GM12864 (cell line): ENCODE data around the gene IL32.

Experiments
- DNase-seq: peaks from one replicate; pipeline ENCODE4 v3.0.0-alpha.2; 2011; ENCODE audit warnings: low read depth
- H3K4me3 ChIP-seq: 2 replicates; pipeline ENCODE4 v1.5.1; 2011; ENCODE audit warnings: mild to moderate bottlenecking, low read depth, low read length, control low read depth
- TF ChIP-seq, protein P1 (sequence below): IDR thresholded peaks from 2 replicates; pipeline ENCODE4 v1.5.1; 2011; ENCODE audit warnings: low read depth, mild to moderate bottlenecking, moderate library complexity, low read length, control low read depth, inconsistent platforms; ENCODE audit errors: missing control alignments

Gene IL32

DNA sequence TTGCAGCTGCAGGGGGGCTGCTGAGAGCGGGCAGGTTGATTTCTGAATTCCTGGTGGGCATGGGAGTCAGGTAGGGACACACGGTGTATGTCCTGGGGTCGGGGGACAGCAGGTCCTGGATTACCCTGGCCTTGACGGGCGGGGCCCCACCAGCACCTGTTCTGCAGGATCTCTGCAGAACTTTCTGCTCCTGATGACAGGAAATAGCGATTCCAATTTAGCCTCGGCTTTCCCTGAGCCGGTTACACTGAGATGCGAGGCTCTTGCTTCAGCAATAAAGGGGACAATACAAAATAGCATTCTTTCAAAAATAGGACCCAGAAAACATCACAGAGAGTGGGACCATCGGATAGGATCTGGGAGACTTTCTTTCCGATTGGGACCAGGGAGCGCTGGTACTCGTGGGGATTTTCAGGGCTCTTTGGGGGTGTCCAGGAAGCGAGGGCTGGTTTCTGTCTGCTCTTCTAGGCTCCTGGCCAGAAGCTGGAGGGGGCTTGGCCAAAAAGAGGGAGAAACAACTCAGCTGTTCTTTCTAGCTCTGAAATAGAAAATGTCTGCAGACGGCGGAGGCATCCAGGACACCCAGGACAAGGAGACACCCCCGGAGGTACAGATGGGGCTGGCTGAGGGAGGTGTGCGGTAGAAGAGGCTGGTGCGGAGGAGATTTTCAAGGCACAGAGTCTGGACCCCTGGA is 47.6 kb downstream of the IL32 start:
- TF ChIP-seq, protein P1, sequence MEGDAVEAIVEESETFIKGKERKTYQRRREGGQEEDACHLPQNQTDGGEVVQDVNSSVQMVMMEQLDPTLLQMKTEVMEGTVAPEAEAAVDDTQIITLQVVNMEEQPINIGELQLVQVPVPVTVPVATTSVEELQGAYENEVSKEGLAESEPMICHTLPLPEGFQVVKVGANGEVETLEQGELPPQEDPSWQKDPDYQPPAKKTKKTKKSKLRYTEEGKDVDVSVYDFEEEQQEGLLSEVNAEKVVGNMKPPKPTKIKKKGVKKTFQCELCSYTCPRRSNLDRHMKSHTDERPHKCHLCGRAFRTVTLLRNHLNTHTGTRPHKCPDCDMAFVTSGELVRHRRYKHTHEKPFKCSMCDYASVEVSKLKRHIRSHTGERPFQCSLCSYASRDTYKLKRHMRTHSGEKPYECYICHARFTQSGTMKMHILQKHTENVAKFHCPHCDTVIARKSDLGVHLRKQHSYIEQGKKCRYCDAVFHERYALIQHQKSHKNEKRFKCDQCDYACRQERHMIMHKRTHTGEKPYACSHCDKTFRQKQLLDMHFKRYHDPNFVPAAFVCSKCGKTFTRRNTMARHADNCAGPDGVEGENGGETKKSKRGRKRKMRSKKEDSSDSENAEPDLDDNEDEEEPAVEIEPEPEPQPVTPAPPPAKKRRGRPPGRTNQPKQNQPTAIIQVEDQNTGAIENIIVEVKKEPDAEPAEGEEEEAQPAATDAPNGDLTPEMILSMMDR = no peak

DNA sequence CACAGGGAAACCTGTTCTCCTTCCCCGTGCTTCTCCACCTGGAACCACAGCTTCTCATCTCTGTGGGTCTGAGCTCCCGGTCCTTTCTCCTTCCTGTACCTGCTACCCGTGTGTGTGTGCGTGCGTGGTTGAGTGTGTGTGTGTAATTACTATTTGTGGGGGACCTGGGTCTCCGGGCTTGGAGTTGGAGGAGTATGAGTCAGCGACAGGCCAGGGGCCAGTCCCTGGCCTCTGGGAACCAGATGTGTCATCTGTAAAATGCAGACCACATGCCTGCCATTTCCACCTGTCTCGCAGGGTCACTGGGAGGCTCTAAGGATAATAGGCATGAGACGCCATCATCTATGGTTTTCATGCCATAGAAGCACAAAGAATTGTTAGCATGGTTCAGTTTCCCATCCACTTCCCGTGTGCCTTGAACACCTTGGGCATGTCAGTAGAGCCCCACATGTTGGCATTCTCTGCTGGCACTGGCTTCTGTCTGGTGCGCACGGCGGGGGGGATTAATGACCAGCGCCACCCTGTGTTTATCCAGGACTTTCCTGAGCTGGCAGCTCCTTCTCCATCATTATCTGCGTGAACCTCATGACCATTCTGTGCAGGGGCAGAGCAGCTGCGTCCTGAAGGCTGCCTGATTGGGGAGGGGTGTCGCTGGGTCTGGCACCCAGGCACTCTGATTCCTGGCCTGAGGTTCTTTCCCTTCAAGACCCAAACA is 48.5 kb downstream of the IL32 start:
- TF ChIP-seq, protein P1 = no peak
- no peak for DNase-seq
- no peak overlapping the region for H3K4me3 ChIP-seq

More for the DNA sequence above, 47.6 kb downstream of the IL32 start:
- H3K4me3 ChIP-seq = peak overlapping the region; percentile 52
- no peak for DNase-seq

DNA sequence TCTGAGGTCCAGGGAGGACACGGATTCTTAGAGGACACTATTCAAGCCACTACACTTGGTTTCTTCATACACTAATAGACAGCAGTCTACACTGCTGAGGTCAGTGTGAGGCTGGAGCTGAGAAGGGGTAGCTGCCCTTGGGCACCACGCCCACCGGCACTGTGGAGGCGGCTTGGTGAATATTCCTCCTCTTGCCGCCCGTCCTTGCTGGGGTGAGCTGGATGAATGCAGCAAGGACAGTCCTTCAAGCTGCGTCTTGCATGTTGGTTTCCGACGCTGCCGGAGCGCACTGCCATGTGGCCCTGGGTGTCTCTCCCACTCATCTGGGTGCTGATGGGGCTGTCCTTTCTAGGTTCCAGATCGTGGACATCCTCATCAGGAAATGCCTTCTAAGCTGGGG is 49.6 kb downstream of the IL32 start:
- no peak overlapping the region for H3K4me3 ChIP-seq
- DNase-seq = no peak
- TF ChIP-seq, protein P1 = no peak

DNA sequence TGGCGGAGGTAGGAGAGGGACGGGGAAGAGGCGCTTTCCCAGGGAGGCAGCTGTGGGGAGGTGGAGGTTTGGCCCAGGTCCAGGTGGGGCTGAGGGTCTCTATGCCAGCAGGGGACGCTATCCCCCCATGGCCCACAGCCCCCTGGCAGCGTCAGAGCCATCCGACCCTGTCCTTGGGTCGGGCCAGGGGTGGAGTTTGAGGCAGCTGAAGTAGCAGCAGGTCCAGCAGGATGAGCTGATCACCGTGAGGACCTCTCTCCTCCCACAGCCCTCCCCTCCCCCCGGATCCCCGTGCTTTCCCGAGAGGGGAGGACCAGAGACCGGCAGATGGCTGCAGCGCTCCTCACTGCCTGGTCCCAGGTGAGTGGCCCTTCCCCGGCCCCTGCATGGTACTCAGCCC is 50.1 kb downstream of the IL32 start:
- DNase-seq = no peak

DNA sequence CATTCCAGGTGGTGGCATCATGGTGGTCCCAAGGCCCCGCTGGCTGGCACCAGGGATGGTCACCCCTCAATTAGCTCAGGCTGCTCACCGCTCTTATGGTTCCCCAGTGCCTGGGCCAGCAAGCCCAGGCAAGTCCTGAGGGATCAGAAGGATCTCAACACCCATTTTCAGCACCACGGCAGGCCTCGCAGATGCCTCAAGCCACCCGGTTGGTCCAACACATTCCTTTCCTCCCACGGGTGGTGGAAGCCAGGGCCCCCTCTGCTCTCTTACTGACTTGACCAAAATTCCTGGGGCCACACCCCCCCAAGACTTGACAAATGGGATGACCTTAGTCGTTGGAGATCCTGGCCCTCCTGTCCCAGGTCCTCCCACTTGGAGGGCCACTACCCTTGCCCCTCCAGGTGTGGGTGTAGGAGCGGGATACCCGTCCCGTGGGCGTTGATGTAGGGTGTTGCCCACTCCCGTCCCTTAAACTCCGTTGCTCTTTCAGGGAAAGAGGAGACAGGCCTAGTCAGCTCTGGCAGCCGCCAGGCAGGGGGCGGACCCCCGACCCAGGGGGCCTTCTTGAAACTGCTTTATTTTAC is 52.9 kb downstream of the IL32 start:
- no peak for DNase-seq
- TF ChIP-seq, protein P1 = no peak
- H3K4me3 ChIP-seq = no peak overlapping the region

More for the DNA sequence above, 50.1 kb downstream of the IL32 start:
- TF ChIP-seq, protein P1 = peak; percentile 32
- no peak overlapping the region for H3K4me3 ChIP-seq

DNA sequence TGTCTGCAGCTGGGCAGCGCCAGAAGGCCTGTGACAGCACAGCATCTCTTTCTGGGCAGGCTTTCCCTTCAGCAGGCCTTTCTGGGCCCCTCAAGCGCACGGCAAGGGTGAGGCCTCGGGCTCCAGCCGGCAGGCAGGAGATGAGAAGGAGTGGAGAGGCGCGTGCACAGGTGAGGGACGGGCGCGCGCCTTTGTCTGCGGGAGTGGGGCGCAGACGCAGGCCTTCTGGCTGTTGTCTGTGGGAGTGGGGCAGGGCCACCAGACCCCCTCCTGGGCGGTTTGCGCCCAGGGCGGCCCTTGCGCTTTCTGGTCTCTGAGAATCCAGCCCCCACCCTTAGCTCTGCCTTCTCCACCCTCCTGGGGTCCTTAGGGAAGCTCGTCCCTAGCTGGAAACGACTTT is 53.4 kb downstream of the IL32 start:
- H3K4me3 ChIP-seq = no peak overlapping the region
- TF ChIP-seq, protein P1 = no peak
- no peak for DNase-seq
